Sigmoid colon (tissue), 7 donors: ENCODE measurements around the gene MIGA2. TPM values are rescaled to one million over a fixed set of nuclear protein-coding genes. Genes with fewer than 3 reads are reported as not detected.

ENCODE experiments used
- DNase-seq: peaks from one replicate; pipeline ENCODE4 v3.0.0-alpha.2; 2019
- H3K27ac ChIP-seq, 4 donors: fragments of 200-600 bp; sonication (generic); one replicate each; pipeline ENCODE4 v1.5.1; 2016 to 2019; ENCODE audit warnings: mild to moderate bottlenecking in 1 of 4
- H3K27me3 ChIP-seq, 3 donors: fragments of 200-600 bp; sonication (generic); one replicate each; pipeline ENCODE4 v1.5.1; 2019; ENCODE audit warnings: mild to moderate bottlenecking in 1 of 3
- H3K36me3 ChIP-seq, 4 donors: fragments of 200-600 bp; sonication (generic); one replicate each; pipeline ENCODE4 v1.5.1; 2016 to 2019
- H3K4me1 ChIP-seq, 4 donors: fragments of 200-600 bp; sonication (generic); one replicate each; pipeline ENCODE4 v1.5.1; 2017 to 2019
- H3K4me3 ChIP-seq, 4 donors: fragments of 200-600 bp; sonication (generic); one replicate each; pipeline ENCODE4 v1.5.1; 2017 to 2019; ENCODE audit warnings: mild to moderate bottlenecking in 2 of 4, moderate library complexity in 1 of 4
- H3K9me3 ChIP-seq, 4 donors: fragments of 200-600 bp in 3 of 4; sonication (generic) in 3 of 4; one replicate each; pipeline versions ENCODE4 v1.5.1 to v1.6.1; 2013 to 2019
- EP300 ChIP-seq, 4 donors: sonication (generic); formaldehyde crosslinking; IDR thresholded peaks; one replicate each; pipeline ENCODE4 v1.6.1; 2017; ENCODE audit warnings: antibody characterized with exemption in 4 of 4
- POLR2A ChIP-seq, 2 donors: fragments of 450-650 bp; IDR thresholded peaks; one replicate each; pipeline ENCODE4 v1.6.1; 2016; ENCODE audit warnings: antibody characterized with exemption in 2 of 2, mild to moderate bottlenecking in 2 of 2, moderate library complexity in 2 of 2
- POLR2AphosphoS5 ChIP-seq, 4 donors: sonication (generic); formaldehyde crosslinking; IDR thresholded peaks; one replicate each; pipeline ENCODE4 v1.6.1; 2017; ENCODE audit warnings: antibody characterized with exemption in 4 of 4
- WGBS, 2 donors: extraction: QIAGEN DNeasy Blood & Tissue Kit; methylation state at CpG; one replicate each; pipeline ENCODE4 v1.1.7; 2013; 5-methylcytosine and 5-hydroxymethylcytosine counted together
- intact Hi-C: fragments of 100-400 bp; cut with DNase I; formaldehyde crosslinking; loops from one replicate; pipeline ENCODE4 v1.15.1; 2023
- polyA plus RNA-seq, 3 donors: library from polyadenylated mRNA; stranded (reverse); fragments of 200-250 nt; gene quantifications; one replicate each; pipeline ENCODE4 v1.2.3, GENCODE V29; 2013
- total RNA-seq, 4 donors: library from RNA; depleted of rRNA; stranded (reverse); fragments of >200 nt; gene quantifications; one replicate each; pipeline ENCODE4 v1.1.0, GENCODE V29; 2016
- TF ChIP-seq, protein P1 (sequence below), 4 experiments: fragments of 450-650 bp in 3 of 4; fragments of 200-600 bp in 1 of 4; IDR thresholded peaks; one replicate each; pipeline ENCODE4 v1.5.1; 2016 to 2019; ENCODE audit warnings: antibody characterized with exemption in 4 of 4, mild to moderate bottlenecking in 3 of 4, moderate library complexity in 2 of 4
- donor health status: healthy with polysubstance abuse.
- donor health status: Bipolar disorder and iron deficiency.
- donor health status: healthy.

Gene MIGA2
- total and polyA plus RNA-seq, 7 donors = 8.4 to 44.3 (median 21.4) TPM

DNA sequence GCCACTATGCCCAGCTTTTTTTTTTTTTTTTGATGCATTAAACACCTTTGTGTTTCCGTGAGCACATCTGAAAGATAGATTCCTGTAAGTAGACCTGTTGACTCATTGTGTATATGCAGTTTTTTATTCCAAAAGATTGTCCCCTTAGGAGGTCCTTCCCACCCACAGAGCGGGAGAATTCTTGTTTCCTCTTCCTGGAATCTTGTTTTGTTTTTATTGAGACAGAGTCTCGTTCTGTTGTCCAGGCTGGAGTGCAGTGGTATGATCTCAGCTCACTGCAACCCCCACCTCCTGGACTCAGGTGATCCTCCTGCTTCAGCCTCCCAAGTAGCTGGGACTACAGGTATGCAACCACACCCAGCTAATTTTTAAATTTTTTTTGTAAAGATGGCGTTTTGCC lies 82.4 kb downstream of the MIGA2 start:
- TF ChIP-seq, protein P1, sequence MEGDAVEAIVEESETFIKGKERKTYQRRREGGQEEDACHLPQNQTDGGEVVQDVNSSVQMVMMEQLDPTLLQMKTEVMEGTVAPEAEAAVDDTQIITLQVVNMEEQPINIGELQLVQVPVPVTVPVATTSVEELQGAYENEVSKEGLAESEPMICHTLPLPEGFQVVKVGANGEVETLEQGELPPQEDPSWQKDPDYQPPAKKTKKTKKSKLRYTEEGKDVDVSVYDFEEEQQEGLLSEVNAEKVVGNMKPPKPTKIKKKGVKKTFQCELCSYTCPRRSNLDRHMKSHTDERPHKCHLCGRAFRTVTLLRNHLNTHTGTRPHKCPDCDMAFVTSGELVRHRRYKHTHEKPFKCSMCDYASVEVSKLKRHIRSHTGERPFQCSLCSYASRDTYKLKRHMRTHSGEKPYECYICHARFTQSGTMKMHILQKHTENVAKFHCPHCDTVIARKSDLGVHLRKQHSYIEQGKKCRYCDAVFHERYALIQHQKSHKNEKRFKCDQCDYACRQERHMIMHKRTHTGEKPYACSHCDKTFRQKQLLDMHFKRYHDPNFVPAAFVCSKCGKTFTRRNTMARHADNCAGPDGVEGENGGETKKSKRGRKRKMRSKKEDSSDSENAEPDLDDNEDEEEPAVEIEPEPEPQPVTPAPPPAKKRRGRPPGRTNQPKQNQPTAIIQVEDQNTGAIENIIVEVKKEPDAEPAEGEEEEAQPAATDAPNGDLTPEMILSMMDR (IDR thresholded peaks at IDR 0.05) = no peak
- Histone ChIP-seq H3K4me1 (peaks cover 0 to 5% (median 0%) of the 10 kb centered on the region in 4 donors), H3K36me3 (peaks cover 0 to 33% (median 16%) of the 10 kb centered on the region in 4 donors), H3K27ac (no peak overlapping the region), H3K9me3 (no peaks in the 10 kb centered on the region), H3K27me3 (no peaks in the 10 kb centered on the region), H3K4me3 (no peak overlapping the region)
- DNase-seq = no peak
- 78 to 85% methylated on average over 4 of the region's 4 CpGs for WGBS, 2 donors
- intact Hi-C loops = no loop called here

DNA sequence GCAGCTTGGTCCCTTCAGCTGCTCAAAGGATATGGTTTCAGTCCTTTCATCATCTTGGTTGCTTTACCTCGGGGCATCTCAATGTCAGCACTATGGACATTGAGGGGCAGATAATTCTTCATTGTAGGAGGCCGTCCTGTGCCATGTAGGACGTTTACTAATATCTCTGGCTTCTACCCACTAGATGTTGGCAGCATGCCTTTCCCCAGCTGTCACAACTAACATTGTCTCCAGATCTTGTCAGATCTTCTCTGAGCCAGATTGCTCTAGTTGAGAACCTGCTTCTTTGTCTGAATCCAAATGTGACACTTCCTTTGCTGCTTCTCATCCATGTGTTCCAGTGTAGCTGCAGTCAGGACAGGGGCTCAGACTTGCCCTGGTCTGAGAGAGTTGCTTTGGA lies 85.1 kb downstream of the MIGA2 start:
- Histone ChIP-seq H3K27me3 (no peaks in the 10 kb centered on the region), H3K4me1 (no peaks in the 10 kb centered on the region), H3K4me3 (no peak overlapping the region), H3K9me3 (no peaks in the 10 kb centered on the region), H3K27ac (no peak overlapping the region), H3K36me3 (peaks cover 0 to 53% (median 22%) of the 10 kb centered on the region in 4 donors)
- WGBS, 2 donors = 76 to 83% methylated on average over 3 of the region's 3 CpGs
- DNase-seq = no peak
- no peak for TF ChIP-seq EP300 (IDR thresholded peaks at IDR 0.05)
- TF ChIP-seq, protein P1 (IDR thresholded peaks at IDR 0.05) = no peak
- TF ChIP-seq POLR2A (IDR thresholded peaks at IDR 0.05) = no peak
- no peak for TF ChIP-seq POLR2AphosphoS5 (IDR thresholded peaks at IDR 0.05)
- intact Hi-C loops = no loop called here

Other genes starting within 250 kb of the MIGA2 start
- gene TBC1D13, start 249.4 kb upstream of the MIGA2 start, total RNA-seq = 10 to 100 TPM; 13.0 to 25.8 (median 17.8) TPM
- 10 to 100 TPM in 2 of 3 donors, 1 to 10 TPM in 1; 9.0 to 18.0 (median 10.4) TPM for gene TBC1D13, start 249.4 kb upstream of the MIGA2 start, polyA plus RNA-seq
- 10 to 100 TPM in 2 of 4 donors, 1 to 10 TPM in 2; 5.9 to 15.7 (median 9.0) TPM for gene ENDOG, start 218.1 kb upstream of the MIGA2 start, total RNA-seq
- gene ENDOG, start 218.1 kb upstream of the MIGA2 start, polyA plus RNA-seq = 10 to 100 TPM; 30.6 to 49.0 (median 37.9) TPM
- gene SPOUT1, start 206.8 kb upstream of the MIGA2 start, total RNA-seq = 10 to 100 TPM; 12.1 to 31.6 (median 25.9) TPM
- gene SPOUT1, start 206.8 kb upstream of the MIGA2 start, polyA plus RNA-seq = 10 to 100 TPM in 1 of 3 donors, 1 to 10 TPM in 2; 4.8 to 28.1 (median 5.8) TPM
- gene KYAT1, start 154.7 kb upstream of the MIGA2 start, total RNA-seq = 1 to 10 TPM; 3.9 to 8.0 (median 5.2) TPM
- 1 to 10 TPM in 1 of 3 donors, under 1 TPM in 2; 0.60 to 4.5 (median 0.92) TPM for gene KYAT1, start 154.7 kb upstream of the MIGA2 start, polyA plus RNA-seq
- gene LRRC8A, start 154.5 kb upstream of the MIGA2 start, total RNA-seq = 10 to 100 TPM; 26.0 to 59.5 (median 37.4) TPM
- 10 to 100 TPM in 1 of 3 donors, 1 to 10 TPM in 2; 4.8 to 25.2 (median 8.8) TPM for gene LRRC8A, start 154.5 kb upstream of the MIGA2 start, polyA plus RNA-seq
- 10 to 100 TPM; 15.5 to 30.5 (median 20.1) TPM for gene PHYHD1, start 115.6 kb upstream of the MIGA2 start, total RNA-seq
- 10 to 100 TPM in 1 of 3 donors, 1 to 10 TPM in 2; 1.6 to 13.2 (median 8.1) TPM for gene PHYHD1, start 115.6 kb upstream of the MIGA2 start, polyA plus RNA-seq
- 10 to 100 TPM in 1 of 4 donors, 1 to 10 TPM in 3; 6.2 to 11.4 (median 9.3) TPM for gene DOLK, start 89.0 kb upstream of the MIGA2 start, total RNA-seq
- gene DOLK, start 89.0 kb upstream of the MIGA2 start, polyA plus RNA-seq = 10 to 100 TPM in 1 of 3 donors, 1 to 10 TPM in 2; 2.4 to 11.1 (median 3.5) TPM
- gene NUP188, start 88.9 kb upstream of the MIGA2 start, total RNA-seq = 10 to 100 TPM; 16.6 to 28.8 (median 24.6) TPM
- 10 to 100 TPM in 1 of 3 donors, 1 to 10 TPM in 2; 3.7 to 21.3 (median 5.4) TPM for gene NUP188, start 88.9 kb upstream of the MIGA2 start, polyA plus RNA-seq
- gene SH3GLB2, start 8.3 kb upstream of the MIGA2 start, total RNA-seq = 10 to 100 TPM; 66.7 to 78.3 (median 72.9) TPM
- 100 to 1,000 TPM in 1 of 3 donors, 10 to 100 TPM in 2; 49.7 to 143 (median 62.5) TPM for gene SH3GLB2, start 8.3 kb upstream of the MIGA2 start, polyA plus RNA-seq
- gene DOLPP1, start 44.5 kb downstream of the MIGA2 start, total RNA-seq = 1 to 10 TPM; 2.3 to 4.3 (median 3.4) TPM
- gene DOLPP1, start 44.5 kb downstream of the MIGA2 start, polyA plus RNA-seq = 10 to 100 TPM in 1 of 3 donors, 1 to 10 TPM in 2; 9.0 to 39.4 (median 9.7) TPM
- gene CRAT, start 74.2 kb downstream of the MIGA2 start, total RNA-seq = 10 to 100 TPM; 49.6 to 58.8 (median 52.7) TPM
- gene CRAT, start 74.2 kb downstream of the MIGA2 start, polyA plus RNA-seq = 10 to 100 TPM; 49.8 to 66.8 (median 58.3) TPM
- 10 to 100 TPM; 50.2 to 79.5 (median 77.4) TPM for gene PTPA, start 74.8 kb downstream of the MIGA2 start, total RNA-seq
- 100 to 1,000 TPM in 1 of 3 donors, 10 to 100 TPM in 2; 67.3 to 141 (median 88.3) TPM for gene PTPA, start 74.8 kb downstream of the MIGA2 start, polyA plus RNA-seq
- gene IER5L, start 141.6 kb downstream of the MIGA2 start, total RNA-seq = 10 to 100 TPM in 2 of 4 donors, 1 to 10 TPM in 2; 4.4 to 17.4 (median 10.2) TPM
- 1 to 10 TPM; 2.3 to 6.7 (median 6.0) TPM for gene IER5L, start 141.6 kb downstream of the MIGA2 start, polyA plus RNA-seq